Stomach smooth muscle (tissue), 2 donors: ENCODE measurements around the gene NUTM2G.
"Not testable (repeated sequence)": the region's sequence is repeated elsewhere in the genome, so short reads cannot be mapped to it uniquely, and the experiment has no call there.

ENCODE experiments used
- H3K27ac ChIP-seq: one replicate; pipeline ENCODE4 v1.7.0; 2013; ENCODE audit warnings: mild to moderate bottlenecking, low read length, inconsistent platforms
- H3K27me3 ChIP-seq, 2 donors: one replicate each; pipeline ENCODE4 v1.7.0; 2013; ENCODE audit warnings: low read length in 2 of 2; ENCODE audit not compliant: insufficient read depth in 2 of 2, control insufficient read depth in 1 of 2
- H3K36me3 ChIP-seq, 2 donors: one replicate each; pipeline ENCODE4 v1.7.0; 2013; ENCODE audit warnings: low read length in 2 of 2; ENCODE audit not compliant: control insufficient read depth in 2 of 2, insufficient read depth in 2 of 2
- H3K4me1 ChIP-seq: one replicate; pipeline ENCODE4 v1.7.0; 2013; ENCODE audit warnings: low read length; ENCODE audit not compliant: control insufficient read depth, insufficient read depth
- H3K4me3 ChIP-seq, 2 donors: one replicate each; pipeline ENCODE4 v1.7.0; 2013; ENCODE audit warnings: low read length in 2 of 2
- H3K9ac ChIP-seq, 2 donors: one replicate each; pipeline ENCODE4 v1.7.0; 2013; ENCODE audit warnings: low read length in 2 of 2, mild to moderate bottlenecking in 1 of 2
- H3K9me3 ChIP-seq, 2 donors: one replicate each; pipeline ENCODE4 v1.7.0; 2013; ENCODE audit warnings: low read length in 2 of 2; ENCODE audit not compliant: control insufficient read depth in 2 of 2
- donor health status: healthy.
- donor health status: Pancreatic carcinoma.

NUTM2G gene

DNA sequence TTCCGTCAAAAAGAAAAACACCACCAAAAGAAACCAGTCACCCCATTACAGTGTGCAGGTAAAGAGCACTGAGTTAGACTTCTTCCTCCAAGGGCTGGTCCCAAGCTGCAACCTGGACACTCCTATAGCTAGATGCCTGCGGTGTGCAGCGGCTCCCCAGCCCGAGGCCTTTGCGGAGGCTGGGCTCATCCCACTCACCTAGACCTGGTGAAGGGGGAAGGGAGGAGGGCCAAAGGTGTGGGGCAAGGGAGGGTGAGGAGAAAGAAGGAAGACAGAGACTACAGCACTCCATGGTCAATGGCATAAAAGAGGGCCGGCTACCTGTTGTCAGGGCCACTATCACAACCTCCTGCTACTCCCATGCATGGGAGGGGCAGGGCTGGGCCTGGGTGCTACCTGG, 12.1 kb upstream of the NUTM2G start:
- H3K4me3 ChIP-seq, H3K9me3 ChIP-seq, H3K4me1 ChIP-seq, H3K27ac ChIP-seq, H3K9ac ChIP-seq, H3K36me3 ChIP-seq, H3K27me3 ChIP-seq: not testable (repeated sequence)

- not testable (repeated sequence) for H3K9ac ChIP-seq, H3K27me3 ChIP-seq, H3K36me3 ChIP-seq, H3K4me3 ChIP-seq, H3K9me3 ChIP-seq, H3K4me1 ChIP-seq, H3K27ac ChIP-seq
Measured at GRCh38 chr9:96918550-96918949, 10.1 kb upstream of the NUTM2G start.

GRCh38 chr9:96920803-96921202, 7.8 kb upstream of the NUTM2G start:
- H3K9me3 ChIP-seq, H3K27me3 ChIP-seq, H3K9ac ChIP-seq, H3K4me3 ChIP-seq, H3K27ac ChIP-seq, H3K4me1 ChIP-seq, H3K36me3 ChIP-seq: not testable (repeated sequence)

GRCh38 chr9:96925587-96925986, 3.1 kb upstream of the NUTM2G start:
- not testable (repeated sequence) for H3K27ac ChIP-seq, H3K4me3 ChIP-seq, H3K4me1 ChIP-seq, H3K9ac ChIP-seq, H3K36me3 ChIP-seq, H3K9me3 ChIP-seq, H3K27me3 ChIP-seq

DNA sequence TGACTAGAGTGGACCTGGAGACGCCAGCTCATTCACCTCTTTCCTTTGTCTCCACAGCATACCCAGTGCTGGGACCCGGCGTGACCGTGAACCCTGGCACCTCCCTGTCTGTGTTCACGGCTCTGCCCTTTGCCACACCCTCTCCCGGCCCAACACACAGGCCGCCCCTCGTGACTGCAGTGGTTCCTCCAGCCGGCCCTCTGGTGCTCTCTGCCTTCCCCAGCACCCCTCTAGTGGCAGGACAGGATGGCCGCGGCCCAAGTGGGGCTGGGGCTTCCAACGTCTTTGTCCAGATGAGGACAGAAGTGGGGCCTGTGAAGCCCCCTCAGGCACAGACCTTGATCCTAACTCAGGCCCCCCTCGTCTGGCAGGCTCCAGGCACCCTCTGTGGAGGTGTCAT, 3.0 kb downstream of the NUTM2G start:
- not testable (repeated sequence) for H3K4me1 ChIP-seq, H3K27me3 ChIP-seq, H3K9ac ChIP-seq, H3K9me3 ChIP-seq, H3K4me3 ChIP-seq, H3K36me3 ChIP-seq, H3K27ac ChIP-seq

DNA sequence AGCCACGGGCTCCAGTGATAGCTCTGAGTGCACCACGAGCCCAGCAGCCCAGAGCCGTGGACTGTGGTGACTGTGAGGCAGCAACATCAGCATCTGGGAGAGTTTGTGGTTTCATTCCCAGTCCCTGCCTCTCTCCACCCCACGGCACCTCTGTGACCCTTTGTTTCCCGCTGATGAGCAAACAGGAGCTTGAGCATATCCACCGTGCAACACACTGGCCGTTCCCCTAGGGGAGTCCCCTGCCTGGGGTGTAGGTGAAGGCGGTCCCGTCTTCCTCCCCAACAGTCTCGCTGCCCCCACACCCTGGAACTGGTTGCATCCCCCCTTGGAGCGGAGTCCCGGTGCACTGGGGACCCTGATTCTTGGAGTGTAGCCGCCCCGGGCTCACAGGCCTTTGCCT, 5.5 kb downstream of the NUTM2G start:
- not testable (repeated sequence) for H3K4me3 ChIP-seq, H3K4me1 ChIP-seq, H3K27ac ChIP-seq, H3K36me3 ChIP-seq, H3K27me3 ChIP-seq, H3K9ac ChIP-seq, H3K9me3 ChIP-seq

DNA sequence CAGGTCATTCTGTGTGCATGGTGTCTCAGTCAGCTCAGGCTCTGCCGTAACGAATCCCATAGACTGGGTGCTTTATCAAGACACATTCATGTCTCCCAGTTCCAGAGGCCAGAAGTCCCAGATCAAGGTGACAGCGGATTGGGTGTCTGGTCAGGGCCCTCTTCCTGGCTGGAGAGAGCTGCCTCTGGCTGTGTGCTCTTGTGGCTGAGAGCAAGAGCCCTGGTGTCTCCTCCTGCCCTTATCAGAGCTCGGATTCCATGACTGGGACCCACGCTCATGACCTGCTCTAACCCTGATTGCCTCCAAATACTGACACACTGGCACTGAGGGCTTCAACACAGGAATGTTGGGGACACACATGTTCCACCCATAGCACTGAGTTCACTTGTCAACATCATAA, 6.1 kb downstream of the NUTM2G start:
- not testable (repeated sequence) for H3K9me3 ChIP-seq, H3K27me3 ChIP-seq, H3K36me3 ChIP-seq, H3K4me1 ChIP-seq, H3K9ac ChIP-seq, H3K4me3 ChIP-seq, H3K27ac ChIP-seq

GRCh38 chr9:96935401-96935800, 6.8 kb downstream of the NUTM2G start:
- not testable (repeated sequence) for H3K4me3 ChIP-seq, H3K27ac ChIP-seq, H3K36me3 ChIP-seq, H3K9ac ChIP-seq, H3K4me1 ChIP-seq, H3K27me3 ChIP-seq, H3K9me3 ChIP-seq

DNA sequence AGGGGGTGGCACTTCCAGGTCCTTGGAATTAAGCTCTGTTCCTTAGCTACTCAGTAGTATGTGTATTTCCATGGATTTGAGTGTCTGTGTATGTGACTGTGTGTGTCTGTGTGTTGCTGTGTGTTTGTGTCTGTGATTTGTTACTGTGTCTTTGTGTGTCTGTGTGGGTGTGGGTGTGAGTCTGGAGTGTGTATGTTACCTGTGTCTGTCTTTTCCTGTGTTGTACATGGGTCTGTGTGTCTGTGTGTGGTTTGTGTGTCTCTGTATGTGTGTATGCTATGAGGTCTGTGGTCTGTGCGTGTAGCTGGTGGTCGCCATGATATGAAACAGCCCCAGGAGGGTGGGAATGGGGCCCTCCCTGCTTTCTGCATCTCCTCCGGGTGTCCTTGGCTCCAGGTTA, 8.8 kb downstream of the NUTM2G start:
- H3K4me3 ChIP-seq, H3K9me3 ChIP-seq, H3K9ac ChIP-seq, H3K4me1 ChIP-seq, H3K27ac ChIP-seq, H3K36me3 ChIP-seq, H3K27me3 ChIP-seq: not testable (repeated sequence)

DNA sequence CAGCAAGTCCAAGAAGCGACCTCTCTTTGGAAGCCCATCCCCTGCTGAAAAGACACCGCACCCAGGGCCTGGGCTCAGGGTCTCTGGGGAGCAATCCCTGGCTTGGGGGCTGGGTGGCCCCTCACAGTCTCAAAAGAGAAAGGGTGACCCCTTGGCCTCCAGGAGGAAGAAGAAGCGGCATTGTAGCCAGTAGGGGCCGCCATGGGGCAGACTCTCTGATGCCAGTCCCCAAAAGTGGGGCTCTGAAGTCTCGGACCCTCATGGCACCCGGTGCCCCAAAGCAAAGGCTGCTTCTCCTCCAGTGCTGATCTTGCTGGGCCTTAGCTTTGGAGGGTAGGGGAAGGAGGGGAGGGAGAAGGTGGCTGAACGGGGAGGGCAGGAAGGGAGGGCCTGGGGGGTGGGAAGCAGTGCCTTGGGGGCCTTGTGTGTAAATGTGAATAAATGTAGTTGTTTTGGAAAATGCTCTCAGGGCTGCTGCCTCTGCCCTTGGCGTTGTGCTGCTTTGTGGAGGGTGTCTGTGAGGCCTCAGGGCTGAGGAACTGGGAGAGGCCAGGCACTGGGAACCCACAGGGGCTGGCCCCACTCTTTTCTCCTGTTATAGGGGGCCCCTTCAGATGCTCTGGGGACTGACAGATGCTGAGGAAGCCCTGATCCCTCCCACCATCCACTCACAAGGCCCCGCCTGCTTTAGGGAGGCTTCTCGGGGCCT, 10.5 kb downstream of the NUTM2G start:
- H3K36me3 ChIP-seq, H3K4me1 ChIP-seq, H3K9me3 ChIP-seq, H3K27me3 ChIP-seq, H3K9ac ChIP-seq, H3K27ac ChIP-seq, H3K4me3 ChIP-seq: not testable (repeated sequence)

GRCh38 chr9:96940982-96941381, 12.3 kb downstream of the NUTM2G start:
- H3K27ac ChIP-seq, H3K27me3 ChIP-seq, H3K9ac ChIP-seq, H3K4me1 ChIP-seq, H3K4me3 ChIP-seq, H3K36me3 ChIP-seq, H3K9me3 ChIP-seq: not testable (repeated sequence)

- not testable (repeated sequence) for H3K4me1 ChIP-seq, H3K4me3 ChIP-seq, H3K27me3 ChIP-seq, H3K27ac ChIP-seq, H3K36me3 ChIP-seq, H3K9ac ChIP-seq, H3K9me3 ChIP-seq
Measured at GRCh38 chr9:96941628-96942027, 13.0 kb downstream of the NUTM2G start.
